Endometrial microvascular endothelial cells (primary cell): ENCODE results near the gene PTPN6. TPM values are rescaled to one million over a fixed set of nuclear protein-coding genes. Genes with fewer than 3 reads are reported as not detected.

ENCODE experiments used
- in situ Hi-C: cut with HindIII; loops from 2 replicates; pipeline ENCODE4 v1.10.0; 2017; ENCODE audit warnings: low sequenced_read_pairs, low pct_unique_long_range_greater_than_20kb; ENCODE audit errors: inconsistent ontology term
- total RNA-seq: library from RNA; depleted of rRNA; stranded (reverse); fragments of >200 nt; gene quantifications from one replicate; pipeline ENCODE4 v1.2.3, GENCODE V29; 2015; ENCODE audit errors: inconsistent ontology term

PTPN6 gene
- total RNA-seq, 1 donor from 2014 or later, result 0.09 TPM

- in situ Hi-C loops, result no loop called here
These were observed 30.2 kb downstream of the PTPN6 start for GRCh38 chr12:6981152-6982052.

- in situ Hi-C loops, result no loop called here
These were observed 31.4 kb downstream of the PTPN6 start for GRCh38 chr12:6982532-6982931.

- in situ Hi-C loops, result no loop called here
These were observed 36.9 kb downstream of the PTPN6 start for GRCh38 chr12:6987956-6988553.

GRCh38 chr12:6996040-6996441 lies 44.9 kb downstream of the PTPN6 start:
- in situ Hi-C loops, result no loop called here

GRCh38 chr12:6998715-6999451 lies 47.7 kb downstream of the PTPN6 start:
- in situ Hi-C loops, result no loop called here

GRCh38 chr12:7001921-7002591 lies 50.9 kb downstream of the PTPN6 start:
- in situ Hi-C loops, result loop anchor here (25.0 kb wide), 1 partner anchor 110 kb away; the partner anchor contains the start of gene C1RL

GRCh38 chr12:7004287-7004803 lies 53.2 kb downstream of the PTPN6 start:
- in situ Hi-C loops, result loop anchor here (25.0 kb wide), 1 partner anchor 108 kb away; the partner anchor contains the start of gene C1RL

- in situ Hi-C loops, result loop anchor here (25.0 kb wide), 1 partner anchor 107 kb away; the partner anchor contains the start of gene C1RL
These were observed 53.7 kb downstream of the PTPN6 start for GRCh38 chr12:7004840-7005239.

- in situ Hi-C loops, result loop anchor here (25.0 kb wide), 1 partner anchor 107 kb away; the partner anchor contains the start of gene C1RL
These were observed 54.2 kb downstream of the PTPN6 start for GRCh38 chr12:7005311-7005710.

GRCh38 chr12:7006639-7007038 lies 55.5 kb downstream of the PTPN6 start:
- in situ Hi-C loops, result loop anchor here (25.0 kb wide), 1 partner anchor 106 kb away; the partner anchor contains the start of gene C1RL

- in situ Hi-C loops, result loop anchor here (25.0 kb wide), 1 partner anchor 103 kb away; the partner anchor contains the start of gene C1RL
These were observed 57.7 kb downstream of the PTPN6 start for GRCh38 chr12:7008864-7009263.

GRCh38 chr12:7009512-7009911 lies 58.4 kb downstream of the PTPN6 start:
- in situ Hi-C loops, result loop anchor here (25.0 kb wide), 1 partner anchor 103 kb away; the partner anchor contains the start of gene C1RL

Other genes with a start within 250 kb of the PTPN6 start
- 69.5 TPM for gene COPS7A, start 227.3 kb upstream of the PTPN6 start, total RNA-seq
- 223 TPM for gene MLF2, start 198.2 kb upstream of the PTPN6 start, total RNA-seq
- gene PTMS, start 185.0 kb upstream of the PTPN6 start, total RNA-seq, result 238 TPM
- gene LAG3, start 178.8 kb upstream of the PTPN6 start, total RNA-seq, result 0.19 TPM
- gene CD4, start 161.8 kb upstream of the PTPN6 start, total RNA-seq, result not detected
- 0.19 TPM for gene GPR162, start 129.5 kb upstream of the PTPN6 start, total RNA-seq
- 32.3 TPM for gene P3H3, start 122.9 kb upstream of the PTPN6 start, total RNA-seq
- gene GNB3, start 110.4 kb upstream of the PTPN6 start, total RNA-seq, result 0.74 TPM
- gene CDCA3, start 100.1 kb upstream of the PTPN6 start, total RNA-seq, result 50.0 TPM
- 102 TPM for gene USP5, start 99.2 kb upstream of the PTPN6 start, total RNA-seq
- 1,455 TPM for gene TPI1, start 83.8 kb upstream of the PTPN6 start, total RNA-seq
- gene SPSB2, start 78.1 kb upstream of the PTPN6 start, total RNA-seq, result 2.1 TPM
- 5.9 TPM for gene LRRC23, start 46.5 kb upstream of the PTPN6 start, total RNA-seq
- 9.8 TPM for gene ENO2, start 36.8 kb upstream of the PTPN6 start, total RNA-seq
- gene ATN1, start 23.4 kb upstream of the PTPN6 start, total RNA-seq, result 26.8 TPM
- not detected for gene RNU7-1, start 7.5 kb upstream of the PTPN6 start, total RNA-seq
- 127 TPM for gene C12orf57, start 7.3 kb upstream of the PTPN6 start, total RNA-seq
- 301 TPM for gene PHB2, start 19.3 kb downstream of the PTPN6 start, total RNA-seq
- 39.9 TPM for gene EMG1, start 19.6 kb downstream of the PTPN6 start, total RNA-seq
- 28.2 TPM for gene LPCAT3, start 67.1 kb downstream of the PTPN6 start, total RNA-seq
- gene C1S, start 109.4 kb downstream of the PTPN6 start, total RNA-seq, result not detected
- gene C1R, start 141.1 kb downstream of the PTPN6 start, total RNA-seq, result 8.8 TPM
- gene C1RL, start 157.9 kb downstream of the PTPN6 start, total RNA-seq, result 22.3 TPM
- gene RBP5, start 177.5 kb downstream of the PTPN6 start, total RNA-seq, result 3.7 TPM
- gene CLSTN3, start 179.0 kb downstream of the PTPN6 start, total RNA-seq, result 53.0 TPM
- 22.8 TPM for gene PEX5, start 238.3 kb downstream of the PTPN6 start, total RNA-seq